HG03196 (cell line): ENCODE results near the gene ST8SIA1.

Experiments used
- ATAC-seq: cut with Tn5 transposase; IDR thresholded peaks from one replicate; pipeline ENCODE4 v1.9.1; 2021; ENCODE audit not compliant: unreplicated experiment

The ST8SIA1 gene

DNA sequence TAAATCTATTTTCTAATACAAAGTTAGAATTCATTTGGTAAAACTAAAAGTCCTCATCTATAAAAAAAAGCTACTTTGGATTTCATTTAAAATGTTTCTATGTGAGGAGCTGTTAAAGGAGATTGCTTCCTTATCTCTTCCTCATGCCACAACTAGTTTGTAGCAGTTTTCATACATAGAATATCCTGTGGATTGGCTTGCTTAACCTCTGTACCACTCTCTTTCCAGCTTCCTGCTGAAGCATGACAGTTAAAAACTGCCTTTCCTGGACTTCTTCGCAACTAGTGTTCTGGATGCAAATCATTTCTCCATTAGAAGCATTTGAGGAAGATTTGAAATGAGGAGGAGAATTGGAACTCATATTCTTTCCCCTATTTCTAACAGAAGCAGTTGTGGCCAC lies 49.6 kb downstream of the ST8SIA1 start:
- ATAC-seq = no peak

DNA sequence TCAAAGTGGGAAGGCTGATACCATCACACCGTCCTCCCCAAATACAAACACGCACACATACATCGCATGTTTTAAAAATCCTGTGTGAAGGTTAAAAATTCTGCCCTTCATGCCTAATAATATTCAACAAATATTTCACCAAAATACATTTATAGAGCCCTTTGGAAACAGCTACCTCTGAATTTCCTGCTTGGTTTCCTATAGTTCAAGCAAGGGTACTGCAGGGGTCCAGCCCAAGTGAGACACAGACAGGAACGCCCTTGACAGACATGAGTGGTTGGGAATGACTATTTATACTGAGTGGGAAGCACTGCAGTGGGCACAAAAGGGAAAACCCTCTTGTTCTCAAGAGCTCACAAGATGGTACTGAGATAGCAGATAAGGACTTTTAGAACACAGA lies 51.0 kb downstream of the ST8SIA1 start:
- ATAC-seq = no peak

DNA sequence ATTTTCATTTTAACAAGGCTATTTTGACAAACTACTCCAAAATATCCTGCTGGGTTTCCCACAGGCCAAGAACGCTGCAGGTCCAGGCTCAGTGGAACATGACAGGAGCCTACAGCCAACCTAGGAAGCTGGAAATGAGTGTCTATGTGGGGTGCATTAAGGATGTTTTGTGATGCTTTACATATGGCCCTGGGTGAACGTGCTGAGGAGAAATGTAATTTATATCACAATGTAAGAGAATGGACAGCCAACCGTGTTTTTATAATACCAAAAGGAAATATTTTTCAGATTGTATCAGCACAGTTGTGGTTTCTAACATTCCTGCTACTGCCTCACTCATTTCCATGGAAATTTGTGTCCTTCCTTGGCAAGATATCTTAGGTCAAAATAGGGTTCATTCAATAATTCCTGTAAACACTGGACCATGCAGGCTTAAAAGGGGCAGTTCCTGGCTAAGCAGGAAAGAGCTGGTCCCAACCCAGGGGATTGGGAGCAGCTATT lies 51.5 kb downstream of the ST8SIA1 start:
- ATAC-seq = no peak

DNA sequence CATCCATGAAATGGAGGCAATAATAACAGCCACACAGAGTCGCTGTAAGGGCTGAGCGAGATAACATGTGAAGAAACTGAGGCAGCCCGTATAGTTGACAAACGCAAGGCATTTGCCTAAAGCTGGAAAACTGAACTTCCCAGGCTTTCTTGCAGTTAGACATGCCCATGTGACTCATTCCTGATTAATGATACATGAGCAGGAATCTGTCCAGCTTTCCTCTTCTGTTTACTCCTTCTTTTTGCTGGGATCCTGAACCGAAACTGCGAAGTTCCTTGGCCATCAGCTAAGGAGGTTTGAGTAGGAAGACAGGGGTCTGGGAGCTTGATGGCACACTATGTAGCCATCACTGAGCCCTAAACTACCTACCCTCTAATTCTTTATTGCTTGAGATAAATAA lies 52.2 kb downstream of the ST8SIA1 start:
- ATAC-seq = no peak

DNA sequence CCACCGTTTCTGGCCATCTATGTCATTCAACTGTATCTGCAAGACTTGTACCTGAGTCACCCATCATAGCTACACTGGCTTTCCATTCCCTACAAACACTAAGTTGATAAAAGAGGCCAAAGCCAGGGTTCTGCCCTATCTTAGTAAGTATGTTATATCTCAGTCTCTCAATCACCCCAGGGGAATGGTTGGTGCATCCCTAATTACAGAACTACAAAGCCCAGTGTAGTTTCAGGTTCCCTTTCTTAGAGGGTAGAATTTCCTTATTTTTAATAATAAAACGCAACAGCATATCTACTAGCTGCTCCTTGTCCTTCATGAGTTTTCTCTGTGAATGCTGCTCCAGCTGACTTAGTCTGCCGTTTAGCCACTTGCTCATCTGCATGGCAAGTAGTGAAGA lies 57.6 kb downstream of the ST8SIA1 start:
- ATAC-seq = no peak

DNA sequence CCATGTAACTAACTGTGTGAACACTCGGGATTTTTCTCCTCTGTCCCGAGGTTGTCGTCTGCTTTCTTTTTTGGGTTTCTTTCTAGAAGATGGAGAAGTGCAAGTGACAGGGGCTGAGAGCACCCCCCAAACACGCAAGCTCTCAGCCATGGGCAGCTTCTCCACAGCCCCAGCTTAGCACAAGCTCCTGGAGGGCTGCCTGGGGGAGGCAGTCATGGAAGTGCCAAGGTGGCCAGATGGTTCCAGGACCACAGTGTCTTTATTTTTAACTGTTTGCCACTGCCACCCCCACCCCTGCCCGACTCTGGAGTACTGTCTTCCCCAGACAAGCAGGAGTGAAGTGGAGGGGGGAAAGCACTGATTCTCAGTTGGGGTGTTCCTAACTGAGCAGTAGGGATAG lies 58.2 kb downstream of the ST8SIA1 start:
- ATAC-seq = no peak

DNA sequence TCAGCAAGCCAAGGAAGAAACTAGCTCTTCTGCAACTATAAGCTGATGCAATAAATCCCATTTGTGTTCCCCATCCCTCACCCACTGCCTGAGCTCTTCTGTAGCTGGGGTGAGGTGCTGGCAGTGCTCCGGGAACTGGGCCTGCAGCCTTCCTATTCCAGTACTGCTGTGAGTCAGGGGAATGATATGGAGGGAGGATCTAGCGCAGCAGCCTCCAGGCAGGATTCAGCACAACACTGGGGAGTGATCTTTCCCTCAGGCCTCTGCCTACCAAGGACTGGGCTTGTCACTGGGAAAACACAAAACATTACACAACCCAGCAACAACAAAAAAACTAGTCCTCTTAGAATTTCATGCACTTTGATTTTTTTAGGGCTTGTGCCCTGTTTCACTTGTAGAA lies 58.7 kb downstream of the ST8SIA1 start:
- no peak for ATAC-seq

DNA sequence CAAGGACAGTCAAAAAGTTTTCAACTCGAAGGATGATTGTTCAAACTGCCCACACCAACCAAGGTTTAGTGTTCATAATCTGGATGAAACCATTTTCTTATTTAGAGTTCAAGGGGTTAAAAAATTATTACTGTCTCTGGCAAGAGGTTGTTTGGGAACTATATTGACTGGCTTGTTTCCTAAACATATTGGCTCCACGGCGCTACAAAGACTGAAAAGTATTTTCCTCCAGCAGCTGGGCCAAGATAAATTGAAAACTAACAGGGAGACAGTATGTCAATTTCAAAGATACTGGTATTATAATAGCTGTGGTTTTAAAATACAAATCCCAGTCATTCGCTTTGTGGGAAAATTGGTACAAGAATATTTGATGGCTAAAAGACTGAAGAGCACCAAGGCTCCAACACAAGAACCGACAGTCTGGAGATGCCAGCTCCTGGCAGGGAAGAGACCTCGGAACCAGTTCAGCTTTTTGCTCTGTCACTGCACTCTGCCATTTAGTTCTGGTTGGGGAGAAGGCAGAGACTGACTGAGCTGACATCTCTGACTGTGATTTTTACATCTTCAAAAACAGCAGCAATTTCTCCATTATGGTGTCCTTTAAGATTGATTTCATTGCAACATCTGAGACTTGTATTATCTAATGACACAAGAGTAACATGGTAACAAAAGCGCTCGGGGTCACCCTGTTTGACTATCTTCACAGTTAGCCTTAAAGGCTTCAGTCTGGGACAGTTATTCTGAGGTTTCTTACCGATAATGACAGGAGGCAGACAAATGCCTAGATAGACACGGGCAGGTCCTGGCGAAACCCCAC lies 62.0 kb downstream of the ST8SIA1 start:
- no peak for ATAC-seq

DNA sequence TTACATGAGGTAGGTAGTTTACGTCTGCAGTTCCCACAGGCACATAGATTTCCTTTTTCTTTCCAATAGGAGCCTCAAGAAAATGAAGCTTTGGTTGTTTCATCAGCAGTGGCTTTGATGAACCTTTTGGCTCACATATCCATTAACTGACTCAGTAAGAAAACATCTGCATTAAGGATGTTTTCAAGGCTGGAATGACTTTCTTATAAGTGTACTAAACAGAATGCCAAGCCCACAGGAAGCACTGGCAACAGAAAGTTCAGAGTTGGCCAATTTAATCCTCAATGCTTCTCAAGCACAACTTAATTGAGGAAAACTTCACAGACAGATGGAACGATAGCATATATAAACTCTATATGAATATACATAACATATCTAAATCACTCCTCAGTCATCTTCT lies 63.5 kb downstream of the ST8SIA1 start:
- ATAC-seq = no peak

DNA sequence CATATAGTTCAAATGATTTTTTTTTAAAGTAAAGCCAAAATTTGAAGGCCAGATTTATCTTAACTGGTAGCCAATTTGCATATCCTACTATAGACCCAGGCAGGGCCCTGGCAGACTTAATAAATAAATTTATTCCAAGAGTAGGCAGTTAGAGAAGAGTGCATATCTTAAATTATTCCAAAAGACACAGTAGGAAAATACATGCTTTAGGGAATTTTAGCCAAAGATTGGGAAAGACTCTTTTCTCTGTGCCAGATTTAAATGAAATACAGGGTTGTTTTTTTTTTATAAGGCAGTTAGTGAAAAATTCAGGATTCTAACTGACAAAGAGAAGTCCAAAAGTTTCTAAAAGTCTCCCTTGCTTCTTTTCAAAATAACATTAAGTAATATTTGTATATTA lies 65.5 kb downstream of the ST8SIA1 start:
- ATAC-seq = no peak

DNA sequence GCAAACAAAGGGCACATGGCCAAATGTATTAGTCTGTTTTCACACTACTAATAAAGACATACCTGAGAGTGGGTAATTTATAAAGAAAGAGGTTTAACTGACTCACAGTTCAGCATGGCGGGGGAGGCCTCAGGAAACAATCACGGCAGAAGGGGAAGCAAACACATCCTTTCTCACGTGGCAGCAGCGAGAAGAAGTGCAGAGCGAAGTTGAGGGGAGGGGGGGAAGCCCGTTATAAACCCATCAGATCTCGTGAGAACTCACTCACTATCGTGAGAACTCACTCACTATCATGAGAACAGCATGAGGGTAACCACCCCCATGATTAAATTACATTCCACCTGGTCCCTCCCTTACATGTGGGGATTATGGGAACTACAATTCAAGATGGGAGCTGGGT lies 66.1 kb downstream of the ST8SIA1 start:
- no peak for ATAC-seq

DNA sequence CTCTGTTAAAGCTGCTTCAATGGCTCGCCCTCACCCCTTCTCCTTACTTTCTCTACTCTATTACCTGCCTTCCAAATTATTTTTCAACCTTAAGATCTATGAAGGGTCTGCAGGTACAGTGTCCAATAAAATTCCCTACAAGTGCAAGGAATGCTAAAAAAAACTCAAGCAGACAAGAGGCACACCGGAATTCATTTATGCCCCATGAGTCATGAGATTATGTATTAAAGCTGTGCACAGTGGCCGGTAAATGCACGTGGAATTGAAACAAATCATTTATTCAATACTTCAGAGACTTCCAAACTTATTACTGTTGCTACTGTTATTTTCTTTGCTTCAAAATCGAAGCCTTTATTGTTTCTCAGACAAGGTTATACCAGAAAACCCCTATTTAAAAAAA lies 68.4 kb downstream of the ST8SIA1 start:
- no peak for ATAC-seq

DNA sequence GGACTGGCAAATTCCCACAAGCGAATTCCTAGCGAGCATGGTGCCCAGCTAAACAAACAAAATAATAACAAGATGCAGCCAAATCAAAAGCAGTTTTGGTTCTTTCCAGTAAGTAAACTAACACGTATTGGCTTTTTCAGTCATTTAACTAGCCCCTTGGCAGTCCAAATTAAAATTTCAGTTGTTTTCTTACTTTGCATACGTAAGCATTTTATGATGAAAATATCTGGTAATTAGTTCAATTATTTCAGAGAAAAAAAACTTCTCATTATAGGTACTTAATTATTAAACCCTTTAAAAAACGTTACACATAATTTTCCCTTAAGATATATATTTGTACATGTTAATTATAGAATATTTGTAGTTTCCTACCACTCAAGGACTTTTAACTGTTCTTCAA lies 70.1 kb downstream of the ST8SIA1 start:
- no peak for ATAC-seq

DNA sequence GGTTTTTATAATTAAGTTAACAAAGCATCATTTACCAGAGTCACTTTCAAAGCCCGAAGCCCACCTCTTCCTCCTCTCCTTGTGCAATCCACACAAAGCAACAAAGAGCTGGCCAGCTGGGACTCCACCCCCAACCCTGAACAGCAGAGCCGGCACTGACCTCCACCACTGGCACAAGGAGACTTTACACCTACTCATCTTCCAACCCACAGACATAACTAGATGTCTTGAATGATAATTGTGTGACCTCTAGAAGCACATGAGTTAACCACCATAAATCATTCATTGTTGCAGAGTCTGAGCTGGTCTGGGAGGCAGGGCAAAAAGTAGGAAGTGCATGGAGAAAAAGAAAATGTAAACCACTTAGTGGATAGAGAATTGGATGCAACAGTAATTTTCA lies 72.2 kb downstream of the ST8SIA1 start:
- ATAC-seq = no peak

DNA sequence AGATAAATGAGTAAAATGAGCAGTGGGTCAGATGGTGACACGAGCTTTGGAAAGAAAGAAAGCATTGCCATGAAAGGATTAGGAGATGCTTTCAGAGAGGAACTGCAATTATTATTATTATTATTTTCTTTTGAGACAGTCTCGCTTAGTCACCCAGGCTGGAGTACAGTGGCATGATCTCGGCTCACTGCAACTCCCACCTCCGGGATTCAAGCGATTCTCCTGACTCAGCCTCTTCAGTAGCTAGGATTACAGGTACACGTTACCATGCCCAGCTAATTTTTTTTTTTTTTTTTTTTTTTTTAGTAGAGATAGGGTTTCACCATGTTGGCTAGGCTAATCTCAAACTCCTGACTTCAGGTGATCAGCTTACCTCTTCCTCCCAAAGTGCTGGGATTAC lies 77.4 kb downstream of the ST8SIA1 start:
- ATAC-seq = no peak

DNA sequence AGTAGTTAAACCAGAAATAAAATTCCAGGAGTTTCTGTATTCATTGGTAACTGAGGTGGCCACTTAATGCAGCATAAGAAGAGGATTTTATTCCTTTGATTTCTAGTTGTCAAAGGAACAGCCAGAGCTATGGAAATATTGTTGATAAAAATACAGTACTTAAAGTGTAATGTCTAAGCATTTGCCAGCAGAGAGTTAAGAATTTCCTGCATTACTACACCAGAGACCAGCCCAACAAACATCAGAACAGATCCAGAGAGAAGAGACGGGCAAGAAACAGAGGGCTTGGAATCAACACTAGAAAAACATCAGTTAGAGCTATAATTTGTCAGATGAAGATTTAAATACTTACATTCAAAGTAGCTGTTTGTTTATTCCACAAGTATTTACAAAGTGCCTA lies 77.9 kb downstream of the ST8SIA1 start:
- ATAC-seq = no peak

DNA sequence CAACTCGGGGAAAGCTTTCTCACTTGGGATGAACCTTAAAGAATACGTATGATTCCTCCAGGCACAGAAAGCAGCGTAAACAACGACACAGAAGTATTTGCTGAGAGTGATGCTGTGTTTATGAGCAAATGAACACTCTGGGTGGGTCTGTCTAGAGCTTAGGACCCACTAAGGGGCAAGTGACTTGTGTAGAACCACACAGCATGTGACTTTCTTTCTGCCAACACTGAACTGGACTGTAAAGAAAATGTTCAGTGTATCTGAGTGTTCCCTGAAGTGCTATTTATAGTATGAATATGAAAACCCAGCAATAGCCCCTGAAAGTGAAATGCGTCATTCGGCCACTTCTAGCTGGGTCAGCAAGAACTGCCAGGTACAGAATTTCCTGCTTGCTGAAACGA lies 78.5 kb downstream of the ST8SIA1 start:
- no peak for ATAC-seq

DNA sequence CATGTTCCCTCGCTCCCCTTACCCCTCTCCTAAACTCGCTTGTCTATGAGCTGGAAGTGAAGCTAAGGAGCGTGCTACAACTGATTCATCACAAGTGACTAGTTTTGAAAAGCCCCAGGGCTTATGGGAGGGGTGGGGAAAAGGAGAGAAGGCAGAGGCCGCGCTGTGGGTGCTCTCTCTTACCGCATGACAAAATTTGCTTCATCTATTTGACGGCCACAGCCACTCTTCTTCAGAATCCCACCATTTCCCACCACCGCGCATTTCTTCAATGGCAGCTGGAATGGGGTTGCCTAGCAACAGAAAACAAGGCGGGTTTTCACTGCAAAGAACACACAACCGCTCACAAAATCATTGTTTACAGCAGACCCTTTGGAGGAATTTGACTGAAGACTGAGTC lies 79.4 kb downstream of the ST8SIA1 start:
- no peak for ATAC-seq

DNA sequence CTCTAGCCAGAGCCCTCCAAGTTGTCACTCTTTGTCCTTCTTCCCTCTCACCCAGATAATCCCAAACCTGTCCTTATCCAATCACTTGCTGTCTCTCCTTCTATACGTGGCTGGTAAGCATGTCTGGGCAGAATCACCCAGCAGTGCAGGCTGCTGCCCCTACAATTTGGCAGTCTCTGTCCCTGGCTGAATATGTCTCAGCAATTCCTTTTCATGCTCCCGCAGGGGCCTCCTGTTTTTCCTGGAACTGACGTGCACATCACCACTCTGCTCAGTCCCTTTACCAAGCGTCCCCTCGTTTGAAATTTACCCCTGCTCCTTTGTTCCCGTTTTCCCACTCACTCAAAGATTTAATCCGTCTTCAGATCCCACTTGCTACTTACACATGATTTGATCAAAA lies 80.0 kb downstream of the ST8SIA1 start:
- no peak for ATAC-seq

DNA sequence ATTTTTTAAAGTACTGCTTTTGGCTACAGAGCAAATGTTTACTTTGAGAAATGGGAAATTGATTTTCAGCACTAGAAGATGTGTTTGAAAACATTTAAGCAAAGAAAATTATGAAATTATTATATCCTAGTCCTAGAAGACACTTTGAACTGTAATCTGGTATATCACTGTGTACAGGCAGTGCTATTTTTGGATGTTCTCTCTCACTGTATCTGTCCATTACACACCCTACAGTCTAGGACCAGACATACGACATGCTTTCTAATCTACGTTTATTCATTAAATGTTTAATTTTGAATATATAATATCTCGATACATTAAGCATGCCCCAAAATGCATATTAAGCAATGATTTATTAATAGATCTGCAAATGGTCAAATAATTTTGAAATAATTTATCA lies 82.5 kb downstream of the ST8SIA1 start:
- no peak for ATAC-seq

DNA sequence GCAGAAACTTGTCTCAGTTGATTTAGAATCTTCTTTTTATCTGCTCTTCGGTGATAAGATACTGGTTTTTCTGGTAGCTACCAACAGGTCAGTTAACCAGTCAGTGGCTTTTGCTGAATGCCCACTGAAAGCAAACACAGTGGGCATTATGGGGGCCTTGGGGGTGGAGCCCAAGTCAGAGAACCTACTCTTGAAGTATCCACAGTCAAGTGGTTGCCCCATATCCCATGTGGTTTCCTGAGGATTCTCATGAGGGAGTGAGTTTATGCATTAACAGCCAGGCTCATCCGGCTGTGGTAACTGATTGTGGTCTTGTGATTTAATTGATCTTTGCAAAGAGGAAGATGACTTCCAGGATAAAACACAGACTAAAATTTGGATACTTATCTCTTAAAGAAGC lies 83.7 kb downstream of the ST8SIA1 start:
- ATAC-seq = no peak

DNA sequence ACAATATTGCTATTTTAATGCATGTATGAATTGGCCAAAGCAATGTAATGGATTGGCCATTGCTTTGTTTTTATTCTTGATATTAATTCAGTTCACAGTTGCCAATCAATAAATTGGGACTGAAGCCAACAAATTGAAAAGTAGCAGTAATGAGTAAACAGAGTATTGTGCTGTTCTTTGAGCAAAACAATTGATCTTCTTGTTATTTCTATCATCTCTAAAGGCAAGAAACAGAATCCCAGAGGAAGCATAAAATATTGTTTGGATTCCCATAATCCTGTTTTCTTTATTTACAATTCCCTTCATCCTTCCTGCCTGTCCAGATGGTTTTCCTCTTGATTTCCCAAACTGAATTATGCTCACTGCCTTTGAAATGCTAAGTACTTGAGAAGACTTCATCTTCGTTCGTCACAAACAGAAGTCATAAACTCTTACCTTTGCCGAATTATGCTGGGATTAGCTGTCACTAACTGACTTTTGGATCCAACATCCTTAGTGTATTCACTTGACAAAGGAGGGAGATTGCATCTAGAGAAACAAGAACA lies 85.9 kb downstream of the ST8SIA1 start:
- ATAC-seq = no peak

DNA sequence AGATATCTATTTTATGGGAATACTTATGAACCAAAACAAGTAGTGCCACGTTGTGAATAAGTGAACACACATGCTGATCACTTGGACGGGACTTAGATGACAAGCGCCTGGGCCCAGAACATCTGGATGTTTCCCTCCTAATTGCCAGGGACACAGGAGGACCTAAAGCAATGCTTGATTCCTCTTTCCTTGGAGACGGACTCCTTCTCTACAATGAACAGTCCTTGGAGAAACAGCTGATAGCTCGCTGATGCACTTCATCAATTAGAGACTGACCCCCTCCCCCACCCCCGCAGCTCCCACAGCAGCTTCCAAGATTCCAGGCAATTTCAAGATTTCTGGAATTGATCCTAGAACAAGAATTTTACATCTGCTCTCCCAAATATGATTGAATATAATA lies 86.4 kb downstream of the ST8SIA1 start:
- no peak for ATAC-seq
